Mucosa of descending colon (tissue), 3 donors: ENCODE measurements around the gene TRIM25. TPM values are rescaled to one million over a fixed set of nuclear protein-coding genes. Genes with fewer than 3 reads are reported as not detected.
A peak's percentile ranks its signal among the peaks of the same experiment; 100 is the strongest.

Experiments
- ATAC-seq: fragments of 200-7000 bp; cut with Tn5 transposase; one replicate; pipeline ENCODE4 v1.9.1; 2020; ENCODE audit warnings: mild to moderate bottlenecking, moderate library complexity
- DNase-seq, 3 donors: peaks; one replicate each; pipeline ENCODE4 v3.0.0-alpha.2; 2020
- H3K36me3 ChIP-seq: fragments of 200-600 bp; one replicate; pipeline ENCODE4 v1.8.0; 2021; ENCODE audit warnings: low read depth, mild to moderate bottlenecking
- H3K4me1 ChIP-seq: fragments of 200-600 bp; one replicate; pipeline ENCODE4 v1.8.0; 2021; ENCODE audit warnings: low read depth, mild to moderate bottlenecking
- H3K4me3 ChIP-seq: fragments of 200-600 bp; one replicate; pipeline ENCODE4 v1.8.0; 2021; ENCODE audit warnings: mild to moderate bottlenecking
- H3K9me3 ChIP-seq: fragments of 200-600 bp; one replicate; pipeline ENCODE4 v1.8.0; 2021; ENCODE audit warnings: mild to moderate bottlenecking
- intact Hi-C, 2 donors: fragments of 100-400 bp; cut with DNase I in 1 of 2; cut with micrococcal nuclease in 1 of 2; formaldehyde crosslinking; loops; one replicate each; pipeline versions ENCODE4 v1.11.0 to v1.11.1; 2022; cut with DNase I, micrococcal nuclease
- total RNA-seq, 3 donors: library from RNA; stranded (reverse); fragmentation: NEBNext Ultra II Directional in 2 of 3; extraction: Animal tissue kit (Norgen Biotek cat#: 25700) in 2 of 3; gene quantifications; one replicate each; pipeline versions ENCODE4 v1.2.1 to v1.2.4, GENCODE V29; 2021 to 2023
- TF ChIP-seq, protein P1 (sequence below): fragments of 200-600 bp; IDR thresholded peaks from one replicate; pipeline ENCODE4 v1.8.0; 2022; ENCODE audit warnings: antibody characterized with exemption, mild to moderate bottlenecking
- donor health status: DM: no; HTN: no; CAD: no; lungs with moderate emphysema.
- donor health status: DM: no; HTN: no; CAD: no.
- donor health status: DM: no; HTN: yes; CAD: no.

The TRIM25 gene
- total RNA-seq, 3 donors from 2014 or later = 76.1 to 130 (median 115) TPM

DNA sequence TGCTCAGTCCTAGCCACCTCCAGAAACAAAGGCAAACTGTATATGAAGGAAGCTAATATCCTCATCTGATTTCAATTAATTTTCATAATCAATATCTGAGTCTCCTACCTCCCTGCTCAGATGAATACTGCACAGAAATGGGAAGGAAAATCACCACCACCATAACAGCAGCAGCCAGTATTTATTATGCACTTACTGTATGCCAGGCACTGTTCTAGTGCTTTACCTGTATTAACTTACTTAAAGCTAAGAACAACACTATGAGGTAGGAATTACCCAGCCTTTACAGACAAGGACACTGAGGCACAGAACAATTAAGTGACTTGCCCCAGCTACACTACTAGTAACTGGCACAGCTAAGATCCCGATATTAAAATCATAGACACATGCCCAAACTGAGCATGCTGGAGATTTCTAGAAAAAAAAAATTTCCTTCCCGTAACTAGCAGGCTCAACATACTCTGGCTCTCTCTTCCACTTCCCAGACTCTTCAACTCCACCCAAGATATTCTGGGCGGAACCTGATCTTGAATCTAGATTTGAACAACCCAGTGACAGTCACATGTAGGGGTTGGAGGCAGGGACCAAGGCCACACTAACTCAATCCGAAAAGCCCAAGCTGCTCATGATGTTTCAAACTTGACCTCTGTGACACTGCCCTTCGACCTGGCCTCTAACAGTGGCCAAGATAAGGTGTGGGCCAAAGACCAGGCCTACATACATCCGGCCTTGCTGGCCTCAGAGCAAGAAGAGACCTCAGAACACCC, 3.9 kb downstream of the TRIM25 start:
- Histone ChIP-seq H3K36me3 (no peaks in the 10 kb centered on the region), H3K9me3 (no peaks in the 10 kb centered on the region), H3K4me3 (no peak overlapping the region), H3K4me1 (peaks cover 33% of the 10 kb centered on the region)
- intact Hi-C loops = no loop called here
- peak in 1 of 3 donors; percentile 47 for DNase-seq
- TF ChIP-seq, protein P1, sequence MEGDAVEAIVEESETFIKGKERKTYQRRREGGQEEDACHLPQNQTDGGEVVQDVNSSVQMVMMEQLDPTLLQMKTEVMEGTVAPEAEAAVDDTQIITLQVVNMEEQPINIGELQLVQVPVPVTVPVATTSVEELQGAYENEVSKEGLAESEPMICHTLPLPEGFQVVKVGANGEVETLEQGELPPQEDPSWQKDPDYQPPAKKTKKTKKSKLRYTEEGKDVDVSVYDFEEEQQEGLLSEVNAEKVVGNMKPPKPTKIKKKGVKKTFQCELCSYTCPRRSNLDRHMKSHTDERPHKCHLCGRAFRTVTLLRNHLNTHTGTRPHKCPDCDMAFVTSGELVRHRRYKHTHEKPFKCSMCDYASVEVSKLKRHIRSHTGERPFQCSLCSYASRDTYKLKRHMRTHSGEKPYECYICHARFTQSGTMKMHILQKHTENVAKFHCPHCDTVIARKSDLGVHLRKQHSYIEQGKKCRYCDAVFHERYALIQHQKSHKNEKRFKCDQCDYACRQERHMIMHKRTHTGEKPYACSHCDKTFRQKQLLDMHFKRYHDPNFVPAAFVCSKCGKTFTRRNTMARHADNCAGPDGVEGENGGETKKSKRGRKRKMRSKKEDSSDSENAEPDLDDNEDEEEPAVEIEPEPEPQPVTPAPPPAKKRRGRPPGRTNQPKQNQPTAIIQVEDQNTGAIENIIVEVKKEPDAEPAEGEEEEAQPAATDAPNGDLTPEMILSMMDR = no peak
- ATAC-seq = peak; percentile 9

DNA sequence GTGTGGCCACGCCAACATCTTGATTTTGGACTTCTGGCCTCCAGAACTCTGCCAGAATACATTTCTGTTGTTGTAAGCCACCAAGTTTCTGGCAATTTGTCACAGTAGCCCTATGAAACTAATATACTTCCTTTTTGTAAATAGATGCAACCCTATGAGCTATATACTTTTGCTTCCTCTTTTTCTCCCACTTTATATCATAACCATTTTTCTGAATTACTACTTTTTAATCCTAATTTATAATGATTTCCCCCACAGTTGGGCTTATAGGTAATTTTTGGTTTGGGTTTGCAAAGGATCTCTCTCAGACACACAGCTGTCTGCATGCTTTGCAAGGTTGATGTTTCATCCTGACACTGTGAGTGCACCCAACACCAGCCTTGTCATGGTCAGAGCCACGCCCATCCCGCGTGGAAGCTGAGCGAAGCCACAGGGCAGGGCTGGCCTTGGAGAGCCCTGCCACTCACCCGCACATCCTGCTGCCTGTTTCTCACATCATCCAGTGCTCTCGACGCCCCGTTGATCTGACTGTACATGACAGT, 5.8 kb downstream of the TRIM25 start:
- ATAC-seq (peak; percentile 70), DNase-seq (peak; percentile 69 to 85 (median 72))
- Histone ChIP-seq H3K4me1 (peaks cover 33% of the 10 kb centered on the region), H3K36me3 (no peaks in the 10 kb centered on the region), H3K4me3 (no peak overlapping the region), H3K9me3 (no peaks in the 10 kb centered on the region)
- intact Hi-C loops = no loop called here
- TF ChIP-seq, protein P1 = no peak

DNA sequence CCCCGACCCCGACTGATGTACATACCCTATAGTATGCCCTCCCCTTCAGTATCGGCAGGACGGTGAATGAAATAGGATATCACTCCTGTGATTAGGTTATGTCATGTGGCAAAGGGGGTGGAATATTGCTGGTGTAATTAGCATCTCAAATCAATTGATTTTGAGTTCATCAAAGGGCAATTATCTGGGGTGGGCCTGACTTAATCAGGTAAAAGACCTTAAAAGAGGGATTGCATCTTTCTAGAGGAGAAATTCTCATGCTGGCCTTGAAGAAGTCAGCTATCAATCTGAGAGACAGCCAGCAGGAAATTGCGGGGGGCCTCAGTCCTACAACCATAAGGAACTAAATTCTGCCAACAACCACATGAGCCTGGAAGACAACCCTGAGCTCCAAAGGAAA, 10.3 kb downstream of the TRIM25 start:
- Histone ChIP-seq H3K36me3 (no peaks in the 10 kb centered on the region), H3K4me3 (no peak overlapping the region), H3K4me1 (peaks cover 5% of the 10 kb centered on the region), H3K9me3 (no peaks in the 10 kb centered on the region)
- DNase-seq (no peak), ATAC-seq (no peak)
- intact Hi-C loops = no loop called here
- TF ChIP-seq, protein P1 = no peak

DNA sequence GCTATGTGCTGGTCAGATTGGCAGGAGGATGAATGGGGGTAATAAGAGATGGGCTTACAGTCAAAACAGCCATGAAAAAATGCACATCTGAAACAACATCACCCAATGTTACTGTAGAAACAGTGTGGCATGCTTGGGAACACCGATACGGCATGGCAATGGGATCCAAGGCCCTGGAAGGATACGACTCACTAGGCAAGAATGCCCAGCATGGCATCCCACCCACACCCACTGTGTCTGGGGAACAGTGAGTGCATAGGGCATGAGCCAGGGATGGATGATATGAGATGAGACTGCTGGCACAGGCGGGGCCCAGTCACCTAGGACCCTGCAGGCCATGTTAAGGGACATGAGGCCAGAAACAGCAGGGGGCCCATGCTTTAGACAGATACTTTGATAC, 11.5 kb downstream of the TRIM25 start:
- no peaks in the 10 kb centered on the region for H3K36me3 ChIP-seq
- TF ChIP-seq, protein P1 = no peak

DNA sequence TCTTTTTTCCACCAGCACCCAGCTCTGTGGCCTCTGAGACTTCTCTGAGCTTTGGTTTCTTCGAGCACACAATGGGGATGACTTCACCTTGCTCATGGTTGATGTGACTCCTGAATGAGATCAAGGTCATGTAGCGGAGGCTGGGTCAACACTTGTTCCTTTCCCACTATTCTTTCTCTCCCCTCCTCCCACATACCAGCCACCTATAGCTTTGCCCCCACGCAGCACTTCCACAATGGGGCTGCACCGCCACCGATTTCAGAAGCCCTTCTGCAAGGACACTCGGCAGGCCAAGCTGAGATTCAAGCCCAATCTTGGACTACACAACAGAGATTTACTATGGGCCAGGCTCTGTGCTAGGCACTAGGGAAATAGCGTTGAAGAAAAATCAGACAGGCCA, 14.4 kb downstream of the TRIM25 start:
- intact Hi-C loops = no loop called here
- DNase-seq = no peak
- TF ChIP-seq, protein P1 = no peak
- Histone ChIP-seq H3K4me3 (no peak overlapping the region), H3K4me1 (peaks cover 3% of the 10 kb centered on the region), H3K36me3 (no peaks in the 10 kb centered on the region), H3K9me3 (no peaks in the 10 kb centered on the region)
- no peak for ATAC-seq

More for the DNA sequence above, 11.5 kb downstream of the TRIM25 start:
- H3K4me3 ChIP-seq = no peak overlapping the region
- ATAC-seq = no peak
- no peak for DNase-seq
- no peaks in the 10 kb centered on the region for H3K4me1 ChIP-seq
- H3K9me3 ChIP-seq = no peaks in the 10 kb centered on the region
- intact Hi-C loops = no loop called here
